HepG2 (cell line): ENCODE measurements around the gene HIVEP2. TPM values are rescaled to one million over a fixed set of nuclear protein-coding genes. Genes with fewer than 3 reads are reported as not detected.
A peak's percentile ranks its signal among the peaks of the same experiment; 100 is the strongest.

Experiments
- ATAC-seq: fragments of 200-7000 bp; cut with Tn5 transposase; 3 replicates; pipeline ENCODE4 v1.9.1; 2020; ENCODE audit warnings: mild to moderate bottlenecking, moderate library complexity
- BruUV-seq: library from RNA; stranded (reverse); fragments of 400-500 nt; replicated peaks from 2 replicates; lab custom pipeline; 2021; lab: Mats Ljungman, UMichigan
- CTCF ChIA-PET: fragments of 300-600 bp; formaldehyde crosslinking; extraction: SDS; loops from one replicate; lab custom pipeline; 2021; ENCODE audit warnings: low total read pairs, inconsistent platforms, low intra/inter-chr PET ratio; lab: Yijun Ruan, JAX
- POLR2A ChIA-PET: fragments of 350-600 bp; sonication (Branson Sonifier 250); formaldehyde crosslinking; loops from one replicate; lab custom pipeline; 2020; ENCODE audit warnings: antibody characterized with exemption, inconsistent platforms; lab: Yijun Ruan, JAX
- DNase-seq: peaks from one replicate; pipeline ENCODE4 v3.0.0-alpha.2; 2015; ENCODE audit warnings: low spot score
- FAIRE-seq: peaks from 3 replicates; lab custom pipeline; 2011; peaks lifted over from hg19 to GRCh38; lab: Jason Lieb, UNC
- H2AFZ ChIP-seq: one replicate; pipeline ENCODE4 v1.6.1; 2011; ENCODE audit warnings: low read length, inconsistent platforms
- H3K27ac ChIP-seq: fragments of 300-600 bp; 3 replicates; pipeline ENCODE4 v1.8.0; 2011; ENCODE audit warnings: mixed run types, mild to moderate bottlenecking, mixed read lengths, low read length, inconsistent platforms; ENCODE audit not compliant: insufficient read depth; ENCODE audit errors: extremely low read length
- H3K27me3 ChIP-seq, 2 experiments: fragments of 200-600 bp in 1 of 2; 2 replicates in 1 of 2; 3 replicates in 1 of 2; pipeline versions ENCODE4 v1.6.0 to v1.8.0; 2011; ENCODE audit warnings: low read length in 2 of 2, mild to moderate bottlenecking in 2 of 2, moderate library complexity in 2 of 2, inconsistent platforms in 1 of 2; ENCODE audit not compliant: insufficient read depth in 2 of 2, control insufficient read depth in 1 of 2
- H3K36me3 ChIP-seq, 2 experiments: fragments of 200-600 bp in 1 of 2; replicated peaks in 1 of 2; 2 replicates in 1 of 2; 3 replicates in 1 of 2; pipeline versions ENCODE4 v1.5.1 to v1.8.0; 2011; ENCODE audit warnings: low read length in 2 of 2, inconsistent platforms in 1 of 2; ENCODE audit not compliant: insufficient read depth in 2 of 2, control insufficient read depth in 1 of 2
- H3K4me1 ChIP-seq: 2 replicates; pipeline ENCODE4 v1.5.1; 2012; ENCODE audit warnings: low read length, inconsistent platforms; ENCODE audit not compliant: insufficient read depth
- H3K4me2 ChIP-seq: 2 replicates; pipeline ENCODE4 v1.6.0; 2011; ENCODE audit warnings: low read depth, low read length, inconsistent platforms
- H3K4me3 ChIP-seq, 3 experiments: fragments of 200-600 bp in 1 of 3; sonication (generic), shearing (Covaris generic) in 1 of 3; replicated peaks in 1 of 3; 2 replicates each; pipeline ENCODE4 v1.5.1; 2011 to 2016; ENCODE audit warnings: low read length in 3 of 3, inconsistent platforms in 2 of 3, low read depth in 2 of 3, mild to moderate bottlenecking in 2 of 3, control low read depth in 1 of 3, mixed read lengths in 1 of 3; ENCODE audit not compliant: insufficient read depth in 1 of 3
- H3K79me2 ChIP-seq: one replicate; pipeline ENCODE4 v1.6.1; 2011; ENCODE audit warnings: low read length, inconsistent platforms; ENCODE audit not compliant: insufficient read depth
- H3K9ac ChIP-seq: 2 replicates; pipeline ENCODE4 v1.6.0; 2011; ENCODE audit warnings: mild to moderate bottlenecking, low read depth, low read length, inconsistent platforms; ENCODE audit not compliant: insufficient read depth
- H3K9me3 ChIP-seq: 2 replicates; pipeline ENCODE4 v1.5.1; 2012; ENCODE audit warnings: mild to moderate bottlenecking, low read length
- H4K20me1 ChIP-seq: 2 replicates; pipeline ENCODE4 v1.6.0; 2011; ENCODE audit warnings: inconsistent platforms, mild to moderate bottlenecking, low read length, moderate library complexity; ENCODE audit not compliant: insufficient read depth
- CBX5 ChIP-seq: sonication (generic); formaldehyde crosslinking; IDR thresholded peaks from 2 replicates; pipeline ENCODE4 v1.4.0; 2020; ENCODE audit warnings: missing genetic modification reagents, borderline replicate concordance
- CEBPB ChIP-seq: IDR thresholded peaks from 2 replicates; pipeline ENCODE4 v1.6.1; 2011; ENCODE audit warnings: low read depth, low read length, improper control_type of control experiment, borderline replicate concordance
- FOXJ3 ChIP-seq: sonication (generic); formaldehyde crosslinking; IDR thresholded peaks from 2 replicates; pipeline ENCODE4 v1.4.0; 2020; ENCODE audit warnings: missing genetic modification reagents, mild to moderate bottlenecking, borderline replicate concordance
- JARID2 ChIP-seq: sonication (generic); formaldehyde crosslinking; IDR thresholded peaks from 2 replicates; pipeline ENCODE4 v1.8.1; 2023; ENCODE audit warnings: missing genetic modification reagents, inconsistent platforms; ENCODE audit not compliant: insufficient replicate concordance
- KLF15 ChIP-seq: sonication (generic); formaldehyde crosslinking; IDR thresholded peaks from 2 replicates; pipeline ENCODE4 v1.8.1; 2023; ENCODE audit warnings: borderline replicate concordance, mild to moderate bottlenecking, inconsistent platforms, missing genetic modification reagents, mixed read lengths
- MEF2D ChIP-seq: sonication (generic); formaldehyde crosslinking; IDR thresholded peaks from 2 replicates; pipeline ENCODE4 v1.5.1; 2020; ENCODE audit warnings: mild to moderate bottlenecking, missing genetic modification reagents
- NR2F1 ChIP-seq, 2 experiments: fragments of 450-650 bp in 1 of 2; formaldehyde crosslinking in 1 of 2; IDR thresholded peaks; 2 replicates each; pipeline versions ENCODE4 v1.5.0 to v1.6.1; 2016 to 2020; ENCODE audit warnings: mild to moderate bottlenecking in 1 of 2, missing compliant biosample characterization in 1 of 2, missing genetic modification reagents in 1 of 2, moderate library complexity in 1 of 2
- SNAPC2 ChIP-seq: sonication (generic); formaldehyde crosslinking; IDR thresholded peaks from 2 replicates; pipeline ENCODE4 v1.8.1; 2022; ENCODE audit warnings: mild to moderate bottlenecking, missing genetic modification reagents
- ZNF253 ChIP-seq: sonication (generic); formaldehyde crosslinking; IDR thresholded peaks from 2 replicates; pipeline ENCODE4 v1.8.0; 2022; ENCODE audit warnings: mild to moderate bottlenecking, missing genetic modification reagents, borderline replicate concordance
- ZNF264 ChIP-seq: sonication (generic); formaldehyde crosslinking; IDR thresholded peaks from 2 replicates; pipeline ENCODE4 v1.4.0; 2020; ENCODE audit warnings: missing genetic modification reagents
- WGBS: methylation state at CpG from one replicate; pipeline ENCODE4 v1.1.6; 2017; ENCODE audit warnings: low lambda C conversion rate; 5-methylcytosine and 5-hydroxymethylcytosine counted together
- in situ Hi-C: cut with HindIII; loops from 2 replicates; pipeline ENCODE4 v1.10.0; 2017; ENCODE audit warnings: low pct_unique_long_range_greater_than_20kb; ENCODE audit not compliant: extremely low pct_ligation_motif_present
- intact Hi-C: fragments of 100-400 bp; cut with micrococcal nuclease; formaldehyde crosslinking; loops from one replicate; pipeline ENCODE4 v1.10.0; 2022; ENCODE audit not compliant: unreplicated experiment
- polyA plus RNA-seq, 8 experiments: library from polyadenylated mRNA; depleted of rRNA in 3 of 8; stranded (reverse) in 7 of 8; unstranded in 1 of 8; fragments of >200 nt; fragmentation: Illumina TruSeq in 4 of 8; extraction: Trizol in 4 of 8; gene quantifications; 2 replicates each; pipeline versions ENCODE4 v1.2.1 to v1.2.3, GENCODE V29; 2011 to 2016; ENCODE audit warnings: low read depth in 4 of 8, missing spikeins in 1 of 8, mixed read lengths in 1 of 8; ENCODE audit not compliant: insufficient read depth in 1 of 8
- total RNA-seq, 5 experiments: library from RNA; depleted of rRNA; stranded (reverse); fragments of >200 nt; fragmentation: Illumina TruSeq; extraction: Trizol; gene quantifications; 2 replicates each; pipeline ENCODE4 v1.2.3, GENCODE V29; 2016; ENCODE audit warnings: low read depth in 1 of 5

The HIVEP2 gene
- total and polyA plus RNA-seq, 2 of the 13 experiments (the other 11 are each of a cell fraction or from before 2014, with no cell fraction given): 3.4 to 12.9 TPM

DNA sequence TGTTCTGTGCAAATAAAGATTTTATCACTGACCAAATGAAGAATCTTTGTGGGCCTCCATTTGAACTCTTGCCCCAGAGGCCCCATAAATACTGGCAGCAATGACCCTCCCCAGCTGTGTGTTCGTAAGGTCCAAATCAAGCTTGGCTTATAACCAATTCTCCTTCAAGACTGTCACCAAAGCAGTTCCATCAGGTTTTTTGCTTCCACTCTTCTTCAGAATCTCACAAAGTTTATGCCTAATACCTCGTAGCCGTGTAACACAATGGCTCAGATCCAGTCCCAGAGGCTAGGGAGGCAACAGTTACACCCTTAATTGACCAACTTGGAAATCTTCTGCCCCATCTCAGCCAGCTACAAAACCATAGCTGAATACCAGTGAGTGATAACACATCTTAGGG, 120.5 kb downstream of the HIVEP2 start:
- H3K79me2 ChIP-seq: no peaks in the 10 kb centered on the region
- 96% methylated on average over 3 of the region's 3 CpGs for WGBS
- H3K4me2 ChIP-seq: no peak overlapping the region
- no peak overlapping the region for H3K4me3 ChIP-seq
- no TSS peak for BruUV-seq
- in situ Hi-C loops (no loop called here), intact Hi-C loops (no loop called here)
- H4K20me1 ChIP-seq: no peaks in the 10 kb centered on the region
- H3K9me3 ChIP-seq: no peaks in the 10 kb centered on the region
- ATAC-seq (no peak), FAIRE-seq (no peak), DNase-seq (no peak)
- H2AFZ ChIP-seq: no peak overlapping the region
- no peaks in the 10 kb centered on the region for H3K27me3 ChIP-seq
- H3K27ac ChIP-seq: no peak overlapping the region
- CTCF ChIA-PET: no interaction called here
- peaks cover 26% of the 10 kb centered on the region for H3K4me1 ChIP-seq
- TF ChIP-seq NR2F1 (CRISPR knock-in tag; IDR thresholded peaks at IDR 0.05): no peak
- TF ChIP-seq FOXJ3 (CRISPR knock-in tag): no peak
- no peak for TF ChIP-seq MEF2D (CRISPR knock-in tag)
- TF ChIP-seq ZNF264 (CRISPR knock-in tag): no peak
- no peak for TF ChIP-seq CBX5 (CRISPR knock-in tag)
- no peak for TF ChIP-seq JARID2 (CRISPR knock-in tag)
- no peak for TF ChIP-seq SNAPC2 (CRISPR knock-in tag)
- no peak for TF ChIP-seq ZNF253 (CRISPR knock-in tag)
- no peaks in the 10 kb centered on the region for H3K36me3 ChIP-seq
- H3K9ac ChIP-seq: no peak overlapping the region
- POLR2A ChIA-PET: no interaction called here

GRCh38 chr6:142823256-142823902, 121.6 kb downstream of the HIVEP2 start:
- Histone ChIP-seq H4K20me1 (no peaks in the 10 kb centered on the region), H3K4me2 (no peak overlapping the region), H3K36me3 (no peaks in the 10 kb centered on the region), H3K9ac (no peak overlapping the region), H3K27ac (no peak overlapping the region), H3K79me2 (no peaks in the 10 kb centered on the region), H3K4me3 (no peak overlapping the region), H3K9me3 (no peaks in the 10 kb centered on the region), H3K27me3 (no peaks in the 10 kb centered on the region), H3K4me1 (peaks cover 30% of the 10 kb centered on the region), H2AFZ (no peak overlapping the region)
- WGBS: 91% methylated on average over 10 of the region's 10 CpGs
- CTCF ChIA-PET: no interaction called here
- POLR2A ChIA-PET: no interaction called here
- FAIRE-seq: no peak
- peak; percentile 79 for TF ChIP-seq CEBPB
- no peak for TF ChIP-seq KLF15 (CRISPR knock-in tag)
- no peak for ATAC-seq
- intact Hi-C loops (no loop called here), in situ Hi-C loops (no loop called here)
- no peak for DNase-seq
- no TSS peak for BruUV-seq
